Measurements from ENCODE around the gene ABTB1.
"Not testable (repeated sequence)": the region's sequence is repeated elsewhere in the genome, so short reads cannot be mapped to it uniquely, and the experiment has no call there.

Gene ABTB1

DNA sequence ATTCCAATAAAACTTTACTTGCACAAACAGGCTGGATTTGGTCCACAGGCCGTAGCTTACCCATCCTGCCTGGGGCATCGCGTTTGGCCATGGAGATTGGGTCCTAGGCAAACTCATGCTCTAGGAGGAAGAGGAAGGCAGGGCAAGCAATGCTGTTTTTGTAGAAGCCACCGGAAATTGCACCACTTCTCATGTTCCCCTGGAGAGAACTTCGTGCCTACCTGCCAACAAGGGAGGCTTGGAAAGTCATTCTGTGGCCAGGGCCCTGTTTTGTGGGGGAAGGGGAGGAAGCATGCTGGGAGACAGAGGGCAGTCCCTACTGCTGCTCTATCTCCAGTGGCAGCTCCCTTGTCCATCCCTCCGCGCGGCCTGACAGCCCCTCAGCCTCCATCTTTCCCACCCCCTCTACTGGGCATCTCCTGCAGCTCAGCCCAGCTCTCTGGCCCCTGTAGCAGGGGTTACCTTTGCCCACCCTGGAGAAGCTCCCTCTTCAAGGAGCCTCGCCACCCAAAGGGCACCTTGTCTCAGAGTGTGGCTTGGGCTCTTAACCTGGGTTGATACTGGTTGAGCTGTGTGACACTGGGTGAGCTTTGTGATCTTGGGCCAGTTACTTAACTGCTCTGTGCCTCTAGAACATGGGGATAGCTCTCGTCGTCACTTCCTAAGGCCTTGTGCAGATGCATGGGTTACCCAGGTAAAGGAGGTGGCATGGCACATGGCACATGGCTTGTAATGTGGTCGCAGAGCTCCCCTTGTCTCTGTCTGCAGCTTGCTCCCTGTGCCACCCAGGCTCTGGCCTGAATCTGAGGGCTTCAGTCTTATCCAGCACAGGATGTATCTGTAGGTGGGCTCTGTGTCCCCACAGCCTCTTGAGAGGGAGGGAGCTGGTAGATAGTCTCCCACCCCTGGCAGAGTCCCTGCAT lies 6.1 kb downstream of the ABTB1 start:
- no peak for DNase-seq
- Mint-ChIP-seq H3K4me1 (peaks cover 40% of the 10 kb centered on the region), H3K36me3 (ENCODE audit: low read depth) (no peaks in the 10 kb centered on the region), H3K9me3 (no peaks in the 10 kb centered on the region), H3K4me3 (no peak overlapping the region), H3K27ac (no peak overlapping the region), H3K27me3 (ENCODE audit: low read depth, poor library complexity) (peaks cover 30% of the 10 kb centered on the region)
- no peak for TF ChIP-seq CTCF (IDR thresholded peaks at IDR 0.05)

GRCh38 chr3:127679534-127680145 lies 6.9 kb downstream of the ABTB1 start:
- H3K4me3 Mint-ChIP-seq = no peak overlapping the region
- TF ChIP-seq CTCF (IDR thresholded peaks at IDR 0.05) = peak; percentile 9
- H3K9me3 Mint-ChIP-seq = no peaks in the 10 kb centered on the region
- H3K36me3 Mint-ChIP-seq (ENCODE audit: low read depth) = no peaks in the 10 kb centered on the region
- no peak overlapping the region for H3K27ac Mint-ChIP-seq
- peaks cover 23% of the 10 kb centered on the region for H3K27me3 Mint-ChIP-seq (ENCODE audit: low read depth, poor library complexity)
- DNase-seq = no peak
- H3K4me1 Mint-ChIP-seq = peaks cover 33% of the 10 kb centered on the region

DNA sequence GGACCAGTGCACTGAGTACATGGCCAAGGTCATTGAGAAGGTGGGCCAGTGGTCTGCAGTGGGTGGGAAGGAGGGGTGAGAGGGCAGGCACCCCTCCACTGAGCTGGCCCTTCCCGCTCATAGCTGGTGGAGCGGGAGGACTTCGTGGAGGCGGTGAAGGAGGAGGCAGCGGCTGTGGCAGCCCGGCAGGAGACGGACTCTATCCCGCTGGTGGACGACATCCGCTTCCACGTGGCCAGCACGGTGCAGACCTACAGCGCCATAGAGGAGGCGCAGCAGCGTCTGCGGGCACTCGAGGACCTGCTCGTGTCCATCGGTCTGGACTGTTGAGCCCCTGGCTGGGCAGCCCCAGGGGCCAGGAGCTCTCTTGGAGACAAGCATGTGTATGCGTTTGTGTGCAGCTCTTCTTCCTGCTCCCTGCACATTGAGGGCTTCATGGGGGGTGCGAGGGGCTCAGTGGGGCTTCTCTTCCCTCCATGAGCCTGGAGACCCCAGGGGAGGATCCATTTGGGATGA lies 7.5 kb downstream of the ABTB1 start:
- no peaks in the 10 kb centered on the region for H3K9me3 Mint-ChIP-seq
- no peaks in the 10 kb centered on the region for H3K36me3 Mint-ChIP-seq (ENCODE audit: low read depth)
- H3K27ac Mint-ChIP-seq = no peak overlapping the region
- no peak for TF ChIP-seq CTCF (IDR thresholded peaks at IDR 0.05)
- peaks cover 30% of the 10 kb centered on the region for H3K4me1 Mint-ChIP-seq
- H3K27me3 Mint-ChIP-seq (ENCODE audit: low read depth, poor library complexity) = peaks cover 17% of the 10 kb centered on the region
- no peak overlapping the region for H3K4me3 Mint-ChIP-seq
- no peak for DNase-seq

DNA sequence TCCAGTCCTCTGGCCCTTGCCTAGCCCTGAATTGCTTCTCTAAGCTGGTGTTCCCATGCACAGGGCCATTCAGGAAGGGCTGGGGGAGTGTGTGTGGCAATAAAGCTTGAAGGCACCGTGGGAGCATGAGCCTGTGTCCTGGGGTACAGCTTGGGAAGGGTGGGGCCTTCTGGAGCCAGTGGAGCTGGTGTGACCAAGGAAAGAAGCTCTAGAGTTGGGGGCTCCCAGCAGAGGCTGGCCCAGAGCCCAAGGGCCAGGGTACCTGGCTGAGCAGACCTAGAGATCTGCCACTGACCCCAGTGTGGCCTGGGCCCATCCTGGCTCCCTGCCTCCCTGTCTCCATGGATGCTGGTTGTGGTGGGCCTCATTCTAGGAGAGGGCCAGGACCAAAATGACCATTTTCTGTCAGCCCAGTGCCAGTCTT lies 8.1 kb downstream of the ABTB1 start:
- Mint-ChIP-seq H3K27me3 (ENCODE audit: low read depth, poor library complexity) (peaks cover 13% of the 10 kb centered on the region), H3K36me3 (ENCODE audit: low read depth) (no peaks in the 10 kb centered on the region), H3K9me3 (no peaks in the 10 kb centered on the region), H3K4me1 (peaks cover 30% of the 10 kb centered on the region), H3K27ac (no peak overlapping the region), H3K4me3 (no peak overlapping the region)
- no peak for DNase-seq
- no peak for TF ChIP-seq CTCF (IDR thresholded peaks at IDR 0.05)

- H3K27me3 Mint-ChIP-seq (ENCODE audit: low read depth, poor library complexity); DNase-seq; H3K9me3 Mint-ChIP-seq; H3K4me3 Mint-ChIP-seq; H3K27ac Mint-ChIP-seq; H3K36me3 Mint-ChIP-seq (ENCODE audit: low read depth): not testable (repeated sequence)
- H3K4me1 Mint-ChIP-seq = peaks cover 25% of the 10 kb centered on the region
Measured at GRCh38 chr3:127682175-127682554, 9.4 kb downstream of the ABTB1 start.

GRCh38 chr3:127682561-127682960 lies 9.8 kb downstream of the ABTB1 start:
- H3K36me3 Mint-ChIP-seq (ENCODE audit: low read depth) = no peaks in the 10 kb centered on the region
- no peak for DNase-seq
- H3K27ac Mint-ChIP-seq = no peak overlapping the region
- H3K4me3 Mint-ChIP-seq = no peak overlapping the region
- no peak for TF ChIP-seq CTCF (IDR thresholded peaks at IDR 0.05)
- H3K9me3 Mint-ChIP-seq = no peaks in the 10 kb centered on the region
- peaks cover 23% of the 10 kb centered on the region for H3K4me1 Mint-ChIP-seq
- H3K27me3 Mint-ChIP-seq (ENCODE audit: low read depth, poor library complexity) = peaks cover 7% of the 10 kb centered on the region
